ENCODE data around the gene SEPHS1.
"Not testable (repeated sequence)": the region's sequence is repeated elsewhere in the genome, so short reads cannot be mapped to it uniquely, and the experiment has no call there.

Gene SEPHS1

GRCh38 chr10:13334556-13334955 is 13.5 kb downstream of the SEPHS1 start:
- TF ChIP-seq CTCF (IDR thresholded peaks at IDR 0.05; ENCODE audit: poor library complexity, severe bottlenecking), result no peak
- Histone ChIP-seq H3K27me3 (ENCODE audit: insufficient read depth, poor library complexity, severe bottlenecking) (no peaks in the 10 kb centered on the region), H3K36me3 (ENCODE audit: low read depth) (peaks cover 83% of the 10 kb centered on the region), H3K4me3 (ENCODE audit: severe bottlenecking) (no peak overlapping the region), H3K4me1 (ENCODE audit: insufficient read depth, poor library complexity, severe bottlenecking) (no peaks in the 10 kb centered on the region), H3K9me3 (ENCODE audit: severe bottlenecking) (no peaks in the 10 kb centered on the region), H3K27ac (ENCODE audit: poor library complexity, severe bottlenecking) (no peak overlapping the region)
- no peak for DNase-seq (ENCODE audit: low spot score)
- no peak for ATAC-seq (ENCODE audit: low read depth)

DNA sequence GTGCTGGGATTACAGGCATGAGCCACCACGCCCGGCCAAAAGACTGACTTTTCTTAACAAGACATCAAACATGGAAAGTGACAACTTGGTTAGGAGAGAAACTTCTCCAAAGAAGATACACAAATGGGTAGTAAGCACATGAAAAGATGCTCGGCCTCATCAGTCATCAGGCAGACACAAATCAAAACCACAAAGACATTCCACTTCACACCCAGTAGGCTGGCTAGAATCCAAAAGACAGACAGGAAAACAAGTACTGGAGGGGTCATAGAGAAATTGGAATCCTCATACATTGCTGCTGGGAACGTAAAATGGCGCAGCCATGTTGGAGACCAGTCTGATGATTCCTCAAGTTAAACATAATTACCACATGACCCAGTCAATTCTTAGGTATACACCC is 16.4 kb downstream of the SEPHS1 start:
- H3K36me3 ChIP-seq (ENCODE audit: low read depth), result peaks cover 84% of the 10 kb centered on the region
- H3K9me3 ChIP-seq (ENCODE audit: severe bottlenecking), result no peaks in the 10 kb centered on the region
- H3K4me1 ChIP-seq (ENCODE audit: insufficient read depth, poor library complexity, severe bottlenecking), result no peaks in the 10 kb centered on the region
- DNase-seq (ENCODE audit: low spot score) (no peak), ATAC-seq (ENCODE audit: low read depth) (no peak)
- H3K27me3 ChIP-seq (ENCODE audit: insufficient read depth, poor library complexity, severe bottlenecking), result no peaks in the 10 kb centered on the region
- H3K4me3 ChIP-seq (ENCODE audit: severe bottlenecking), result no peak overlapping the region
- no peak overlapping the region for H3K27ac ChIP-seq (ENCODE audit: poor library complexity, severe bottlenecking)
- TF ChIP-seq CTCF (IDR thresholded peaks at IDR 0.05; ENCODE audit: poor library complexity, severe bottlenecking), result no peak

DNA sequence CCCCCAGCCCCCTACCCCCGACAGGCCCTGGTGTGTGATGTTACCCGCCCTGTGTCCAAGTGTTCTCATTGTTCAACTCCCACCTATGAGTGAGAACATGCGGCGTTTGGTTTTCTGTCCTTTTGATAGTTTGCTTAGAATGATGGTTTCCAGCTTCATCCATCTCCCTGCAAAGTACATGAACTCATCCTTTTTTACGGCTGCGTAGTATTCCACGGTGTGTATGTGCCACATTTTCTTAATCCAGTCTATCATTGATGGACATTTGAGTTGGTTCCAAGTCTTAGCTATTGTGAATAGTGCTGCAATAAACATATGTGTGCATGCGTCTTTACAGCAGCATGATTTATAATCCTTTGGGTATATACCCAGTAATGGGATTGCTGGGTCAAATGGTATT is 17.1 kb downstream of the SEPHS1 start:
- H3K9me3 ChIP-seq (ENCODE audit: severe bottlenecking); ATAC-seq (ENCODE audit: low read depth); H3K27ac ChIP-seq (ENCODE audit: poor library complexity, severe bottlenecking); H3K4me3 ChIP-seq (ENCODE audit: severe bottlenecking); H3K27me3 ChIP-seq (ENCODE audit: insufficient read depth, poor library complexity, severe bottlenecking); DNase-seq (ENCODE audit: low spot score); H3K4me1 ChIP-seq (ENCODE audit: insufficient read depth, poor library complexity, severe bottlenecking): not testable (repeated sequence)
- H3K36me3 ChIP-seq (ENCODE audit: low read depth), result peaks cover 86% of the 10 kb centered on the region

- Histone ChIP-seq H3K4me3 (ENCODE audit: severe bottlenecking) (no peak overlapping the region), H3K9me3 (ENCODE audit: severe bottlenecking) (no peaks in the 10 kb centered on the region), H3K4me1 (ENCODE audit: insufficient read depth, poor library complexity, severe bottlenecking) (no peaks in the 10 kb centered on the region), H3K27ac (ENCODE audit: poor library complexity, severe bottlenecking) (no peak overlapping the region), H3K27me3 (ENCODE audit: insufficient read depth, poor library complexity, severe bottlenecking) (no peaks in the 10 kb centered on the region), H3K36me3 (ENCODE audit: low read depth) (peaks cover 86% of the 10 kb centered on the region)
- ATAC-seq (ENCODE audit: low read depth), result no peak
- TF ChIP-seq CTCF (IDR thresholded peaks at IDR 0.05; ENCODE audit: poor library complexity, severe bottlenecking), result no peak
- no peak for DNase-seq (ENCODE audit: low spot score)
These were observed 18.5 kb downstream of the SEPHS1 start for GRCh38 chr10:13329565-13329964.

GRCh38 chr10:13328613-13329012 is 19.5 kb downstream of the SEPHS1 start:
- Histone ChIP-seq H3K27ac (ENCODE audit: poor library complexity, severe bottlenecking) (no peak overlapping the region), H3K4me1 (ENCODE audit: insufficient read depth, poor library complexity, severe bottlenecking) (no peaks in the 10 kb centered on the region), H3K36me3 (ENCODE audit: low read depth) (peaks cover 87% of the 10 kb centered on the region), H3K4me3 (ENCODE audit: severe bottlenecking) (no peak overlapping the region), H3K9me3 (ENCODE audit: severe bottlenecking) (no peaks in the 10 kb centered on the region), H3K27me3 (ENCODE audit: insufficient read depth, poor library complexity, severe bottlenecking) (no peaks in the 10 kb centered on the region)
- ATAC-seq (ENCODE audit: low read depth) (no peak), DNase-seq (ENCODE audit: low spot score) (no peak)
- no peak for TF ChIP-seq CTCF (IDR thresholded peaks at IDR 0.05; ENCODE audit: poor library complexity, severe bottlenecking)

Measured in RWPE2 (cell line).